PC-9 (cell line): ENCODE measurements around the gene RC3H2.

Experiments
- EZH2 ChIP-seq: fragments of 200-600 bp; sonication (generic); IDR thresholded peaks from 2 replicates; pipeline ENCODE4 v1.8.0; 2017; ENCODE audit warnings: antibody characterized with exemption, low read depth
- TF ChIP-seq, protein P1 (sequence below): fragments of 200-600 bp; sonication (generic); conservative IDR thresholded peaks from 2 replicates; pipeline ENCODE4 v1.6.1; 2017; ENCODE audit warnings: mixed run types, antibody characterized with exemption, mild to moderate bottlenecking, moderate library complexity

DNA sequence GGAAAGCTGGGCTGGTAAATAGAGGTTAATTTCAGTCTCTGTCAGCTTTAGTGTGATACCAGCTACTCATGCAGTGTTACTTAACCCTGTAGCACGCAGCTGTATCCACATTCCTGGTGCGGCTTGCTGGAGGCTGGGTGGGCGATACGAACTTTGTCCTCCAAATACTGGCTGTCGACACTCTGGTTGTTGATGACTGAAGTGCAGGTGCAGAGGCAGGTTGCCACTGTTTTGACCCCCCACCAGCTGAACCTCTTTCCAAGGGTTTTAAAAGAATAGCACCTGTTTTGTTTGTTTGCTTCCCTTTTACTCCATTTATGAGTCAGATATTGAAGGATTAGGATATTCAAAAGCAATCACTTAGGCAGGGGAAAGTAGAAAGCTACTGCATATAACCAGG is 31.3 kb upstream of the RC3H2 start:
- TF ChIP-seq EZH2: no peak
- TF ChIP-seq, protein P1, sequence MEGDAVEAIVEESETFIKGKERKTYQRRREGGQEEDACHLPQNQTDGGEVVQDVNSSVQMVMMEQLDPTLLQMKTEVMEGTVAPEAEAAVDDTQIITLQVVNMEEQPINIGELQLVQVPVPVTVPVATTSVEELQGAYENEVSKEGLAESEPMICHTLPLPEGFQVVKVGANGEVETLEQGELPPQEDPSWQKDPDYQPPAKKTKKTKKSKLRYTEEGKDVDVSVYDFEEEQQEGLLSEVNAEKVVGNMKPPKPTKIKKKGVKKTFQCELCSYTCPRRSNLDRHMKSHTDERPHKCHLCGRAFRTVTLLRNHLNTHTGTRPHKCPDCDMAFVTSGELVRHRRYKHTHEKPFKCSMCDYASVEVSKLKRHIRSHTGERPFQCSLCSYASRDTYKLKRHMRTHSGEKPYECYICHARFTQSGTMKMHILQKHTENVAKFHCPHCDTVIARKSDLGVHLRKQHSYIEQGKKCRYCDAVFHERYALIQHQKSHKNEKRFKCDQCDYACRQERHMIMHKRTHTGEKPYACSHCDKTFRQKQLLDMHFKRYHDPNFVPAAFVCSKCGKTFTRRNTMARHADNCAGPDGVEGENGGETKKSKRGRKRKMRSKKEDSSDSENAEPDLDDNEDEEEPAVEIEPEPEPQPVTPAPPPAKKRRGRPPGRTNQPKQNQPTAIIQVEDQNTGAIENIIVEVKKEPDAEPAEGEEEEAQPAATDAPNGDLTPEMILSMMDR: no peak
